ENCODE results near the gene DMXL1. TPM values are rescaled to one million over a fixed set of nuclear protein-coding genes. Genes with fewer than 3 reads are reported as not detected.

The DMXL1 gene
- total and polyA plus RNA-seq, 7 donors = 6.7 to 106 (median 50.8) TPM

GRCh38 chr5:119153629-119154028 lies 82.7 kb downstream of the DMXL1 start:
- Histone ChIP-seq H3K36me3 (peaks cover 0 to 72% (median 21%) of the 10 kb centered on the region in 4 donors), H3K27me3 (no peaks in the 10 kb centered on the region), H3K4me3 (no peak overlapping the region), H3K27ac (no peak overlapping the region), H3K4me1 (no peaks in the 10 kb centered on the region), H3K9me3 (no peaks in the 10 kb centered on the region)
- intact Hi-C loops (cut with DNase I) = no loop called here
- no peak for TF ChIP-seq POLR2AphosphoS5 (IDR thresholded peaks at IDR 0.05)
- TF ChIP-seq POLR2A (IDR thresholded peaks at IDR 0.05) = no peak
- no peak for TF ChIP-seq EP300 (IDR thresholded peaks at IDR 0.05)
- no peak for TF ChIP-seq CTCF (IDR thresholded peaks at IDR 0.05)
- 95% methylated on average over 4 of the region's 4 CpGs for WGBS, 2 donors
- DNase-seq = no peak

- no peak for DNase-seq
- 97 to 100% methylated on average over 2 of the region's 2 CpGs for WGBS, 2 donors
Measured at GRCh38 chr5:119158144-119158543, 87.3 kb downstream of the DMXL1 start.

GRCh38 chr5:119161430-119161829 lies 90.5 kb downstream of the DMXL1 start:
- intact Hi-C loops (cut with DNase I) = no loop called here
- no peaks in the 10 kb centered on the region for H3K4me1 ChIP-seq
- no peak for DNase-seq
- no peak overlapping the region for H3K27ac ChIP-seq
- WGBS, 2 donors = 68 to 93% methylated on average over 4 of the region's 4 CpGs
- no peaks in the 10 kb centered on the region for H3K9me3 ChIP-seq
- H3K36me3 ChIP-seq = peaks cover 0 to 17% (median 0%) of the 10 kb centered on the region in 4 donors
- H3K4me3 ChIP-seq = no peak overlapping the region
- TF ChIP-seq POLR2AphosphoS5 (IDR thresholded peaks at IDR 0.05) = no peak
- H3K27me3 ChIP-seq = no peaks in the 10 kb centered on the region

More at GRCh38 chr5:119158144-119158543, 87.3 kb downstream of the DMXL1 start:
- H3K27ac ChIP-seq = no peak overlapping the region
- TF ChIP-seq CTCF (IDR thresholded peaks at IDR 0.05) (no peak), EP300 (IDR thresholded peaks at IDR 0.05) (no peak), POLR2A (IDR thresholded peaks at IDR 0.05) (no peak)
- peaks cover 0 to 30% (median 6%) of the 10 kb centered on the region in 4 donors for H3K36me3 ChIP-seq
- no peak overlapping the region for H3K4me3 ChIP-seq
- no peaks in the 10 kb centered on the region for H3K9me3 ChIP-seq
- no peaks in the 10 kb centered on the region for H3K27me3 ChIP-seq
- intact Hi-C loops (cut with DNase I) = no loop called here
- H3K4me1 ChIP-seq = no peaks in the 10 kb centered on the region

- no peak overlapping the region for H3K27ac ChIP-seq
- DNase-seq = no peak
- TF ChIP-seq EP300 (IDR thresholded peaks at IDR 0.05) (no peak), CTCF (IDR thresholded peaks at IDR 0.05) (no peak), POLR2A (IDR thresholded peaks at IDR 0.05) (no peak), POLR2AphosphoS5 (IDR thresholded peaks at IDR 0.05) (no peak)
- H3K36me3 ChIP-seq = peaks cover 0 to 23% (median 0%) of the 10 kb centered on the region in 4 donors
- no peaks in the 10 kb centered on the region for H3K27me3 ChIP-seq
- no peak overlapping the region for H3K4me3 ChIP-seq
- no peaks in the 10 kb centered on the region for H3K4me1 ChIP-seq
- 56 to 89% methylated on average over 4 of the region's 4 CpGs for WGBS, 2 donors
- no peaks in the 10 kb centered on the region for H3K9me3 ChIP-seq
- intact Hi-C loops (cut with DNase I) = no loop called here
Measured at GRCh38 chr5:119166026-119166425, 95.1 kb downstream of the DMXL1 start.

GRCh38 chr5:119168401-119168800 lies 97.5 kb downstream of the DMXL1 start:
- H3K4me3 ChIP-seq = no peak overlapping the region
- no peak for DNase-seq
- 83 to 91% methylated on average over 1 of the region's 1 CpG for WGBS, 2 donors
- no peak overlapping the region for H3K27ac ChIP-seq
- no peaks in the 10 kb centered on the region for H3K27me3 ChIP-seq
- no peak for TF ChIP-seq CTCF (IDR thresholded peaks at IDR 0.05)
- TF ChIP-seq POLR2AphosphoS5 (IDR thresholded peaks at IDR 0.05) = no peak
- TF ChIP-seq POLR2A (IDR thresholded peaks at IDR 0.05) = no peak
- H3K4me1 ChIP-seq = peaks cover 0 to 10% (median 4%) of the 10 kb centered on the region in 4 donors
- intact Hi-C loops (cut with DNase I) = no loop called here
- no peaks in the 10 kb centered on the region for H3K9me3 ChIP-seq
- peaks cover 0 to 23% (median 0%) of the 10 kb centered on the region in 4 donors for H3K36me3 ChIP-seq
